Measurements from ENCODE around the gene CACNA1E.

The CACNA1E gene

GRCh38 chr1:181485287-181486097, 2.2 kb downstream of the CACNA1E start:
- FAIRE-seq: no peak

GRCh38 chr1:181486098-181486420, 2.7 kb downstream of the CACNA1E start:
- no peak for FAIRE-seq

- FAIRE-seq: no peak
Measured at GRCh38 chr1:181488866-181489265, 5.5 kb downstream of the CACNA1E start.

GRCh38 chr1:181490276-181490675, 7.0 kb downstream of the CACNA1E start:
- no peak for FAIRE-seq

- FAIRE-seq: no peak
Measured at GRCh38 chr1:181490740-181491712, 7.7 kb downstream of the CACNA1E start.

GRCh38 chr1:181493166-181493565, 9.8 kb downstream of the CACNA1E start:
- no peak for FAIRE-seq

- no peak for FAIRE-seq
Measured at GRCh38 chr1:181493885-181494284, 10.6 kb downstream of the CACNA1E start.

GRCh38 chr1:181496759-181497158, 13.4 kb downstream of the CACNA1E start:
- no peak for FAIRE-seq

- FAIRE-seq: no peak
Measured at GRCh38 chr1:181497870-181498269, 14.6 kb downstream of the CACNA1E start.

- FAIRE-seq: no peak
Measured at GRCh38 chr1:181499825-181500224, 16.5 kb downstream of the CACNA1E start.

GRCh38 chr1:181500636-181501035, 17.3 kb downstream of the CACNA1E start:
- no peak for FAIRE-seq

GRCh38 chr1:181501612-181502011, 18.3 kb downstream of the CACNA1E start:
- FAIRE-seq: no peak

GRCh38 chr1:181503171-181503810, 20.0 kb downstream of the CACNA1E start:
- no peak for FAIRE-seq

- FAIRE-seq: no peak
Measured at GRCh38 chr1:181504399-181504842, 21.1 kb downstream of the CACNA1E start.

GRCh38 chr1:181506563-181507353, 23.4 kb downstream of the CACNA1E start:
- no peak for FAIRE-seq

GRCh38 chr1:181508486-181509165, 25.3 kb downstream of the CACNA1E start:
- FAIRE-seq: no peak

- no peak for FAIRE-seq
Measured at GRCh38 chr1:181513786-181514297, 30.5 kb downstream of the CACNA1E start.

- FAIRE-seq: no peak
Measured at GRCh38 chr1:181514298-181515290, 31.3 kb downstream of the CACNA1E start.

GRCh38 chr1:181516706-181517105, 33.4 kb downstream of the CACNA1E start:
- no peak for FAIRE-seq

- no peak for FAIRE-seq
Measured at GRCh38 chr1:181517181-181517875, 34.0 kb downstream of the CACNA1E start.
